ENCODE measurements around the gene SORCS3. TPM values are rescaled to one million over a fixed set of nuclear protein-coding genes. Genes with fewer than 3 reads are reported as not detected.

The SORCS3 gene
- polyA plus RNA-seq, 3 donors = not detected

DNA sequence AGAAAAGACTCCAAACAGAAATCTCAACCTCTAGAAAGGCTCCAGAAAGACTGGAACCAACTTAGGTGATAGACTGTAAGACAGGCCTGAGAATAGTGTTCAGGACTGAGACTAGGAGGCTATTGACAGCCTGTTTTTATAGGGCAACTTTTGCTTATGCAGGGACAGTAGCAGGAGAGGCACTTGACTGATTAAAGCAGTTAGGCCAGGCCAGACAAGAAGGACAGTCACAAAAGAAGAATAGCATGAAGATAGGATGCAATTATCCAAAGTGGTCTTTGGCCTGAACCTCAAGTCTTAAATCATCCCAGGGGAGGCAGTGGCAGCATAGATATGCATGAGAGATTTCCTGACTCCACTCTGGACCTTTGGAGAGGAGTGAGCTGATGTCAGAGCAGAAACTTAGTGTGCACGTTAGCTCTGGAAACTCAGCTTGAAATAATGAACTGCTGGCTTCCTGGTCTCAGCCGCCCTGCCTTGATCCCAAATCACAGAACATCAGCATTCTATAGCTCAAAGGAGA, 290.6 kb downstream of the SORCS3 start:
- H3K79me2 ChIP-seq (ENCODE audit: insufficient read depth, low read length) = no peaks in the 10 kb centered on the region
- H3K27ac Mint-ChIP-seq = no peak overlapping the region
- no peak overlapping the region for H2AFZ ChIP-seq (ENCODE audit: insufficient read depth, low read depth, low read length, poor library complexity, severe bottlenecking)
- no peak overlapping the region for H3K4me2 ChIP-seq (replicated peaks; ENCODE audit: extremely low read depth, low read length, poor library complexity, severe bottlenecking)
- intact Hi-C loops (cut with micrococcal nuclease) = no loop called here
- H3K9me3 ChIP-seq (replicated peaks in 1 of 2; ENCODE audit: control insufficient read depth in 1 of 2, insufficient read depth in 1 of 2, low read length in 2 of 2) = no peaks in the 10 kb centered on the region
- no peaks in the 10 kb centered on the region for H3K4me1 ChIP-seq (ENCODE audit: control insufficient read depth in 1 of 2, insufficient read depth in 2 of 2, low read length in 2 of 2)
- H3K4me3 Mint-ChIP-seq = no peak overlapping the region
- H3K27me3 ChIP-seq (ENCODE audit: control insufficient read depth in 2 of 2, insufficient read depth in 2 of 2, low read length in 2 of 2) = no peaks in the 10 kb centered on the region
- H3K4me3 ChIP-seq (replicated peaks in 1 of 3; ENCODE audit: low read depth in 2 of 3, low read length in 3 of 3) = no peak overlapping the region
- no peak overlapping the region for H3K27ac ChIP-seq (ENCODE audit: low read depth in 1 of 2, low read length in 2 of 2)
- no peaks in the 10 kb centered on the region for H4K20me1 ChIP-seq (ENCODE audit: insufficient read depth, low read length)
- no peaks in the 10 kb centered on the region for H3K4me1 Mint-ChIP-seq
- H3K36me3 Mint-ChIP-seq = no peaks in the 10 kb centered on the region
- no peak for DNase-seq
- H3K9me3 Mint-ChIP-seq = peaks cover 0 to 4% (median 0%) of the 10 kb centered on the region in 7 donors
- no peaks in the 10 kb centered on the region for H3K36me3 ChIP-seq (replicated peaks in 1 of 2; ENCODE audit: control insufficient read depth in 1 of 2, insufficient read depth in 2 of 2, low read length in 2 of 2)
- H3K27me3 Mint-ChIP-seq (ENCODE audit: low read depth in 3 of 3) = no peaks in the 10 kb centered on the region
- H3K9ac ChIP-seq (ENCODE audit: insufficient read depth, low read length, poor library complexity, severe bottlenecking) = no peak overlapping the region
- TF ChIP-seq, protein P1, sequence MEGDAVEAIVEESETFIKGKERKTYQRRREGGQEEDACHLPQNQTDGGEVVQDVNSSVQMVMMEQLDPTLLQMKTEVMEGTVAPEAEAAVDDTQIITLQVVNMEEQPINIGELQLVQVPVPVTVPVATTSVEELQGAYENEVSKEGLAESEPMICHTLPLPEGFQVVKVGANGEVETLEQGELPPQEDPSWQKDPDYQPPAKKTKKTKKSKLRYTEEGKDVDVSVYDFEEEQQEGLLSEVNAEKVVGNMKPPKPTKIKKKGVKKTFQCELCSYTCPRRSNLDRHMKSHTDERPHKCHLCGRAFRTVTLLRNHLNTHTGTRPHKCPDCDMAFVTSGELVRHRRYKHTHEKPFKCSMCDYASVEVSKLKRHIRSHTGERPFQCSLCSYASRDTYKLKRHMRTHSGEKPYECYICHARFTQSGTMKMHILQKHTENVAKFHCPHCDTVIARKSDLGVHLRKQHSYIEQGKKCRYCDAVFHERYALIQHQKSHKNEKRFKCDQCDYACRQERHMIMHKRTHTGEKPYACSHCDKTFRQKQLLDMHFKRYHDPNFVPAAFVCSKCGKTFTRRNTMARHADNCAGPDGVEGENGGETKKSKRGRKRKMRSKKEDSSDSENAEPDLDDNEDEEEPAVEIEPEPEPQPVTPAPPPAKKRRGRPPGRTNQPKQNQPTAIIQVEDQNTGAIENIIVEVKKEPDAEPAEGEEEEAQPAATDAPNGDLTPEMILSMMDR (IDR thresholded peaks at IDR 0.05) = no peak
- no CpG with 5 or more reads among the region's 2 CpGs for WGBS (ENCODE audit: insufficient coverage)

DNA sequence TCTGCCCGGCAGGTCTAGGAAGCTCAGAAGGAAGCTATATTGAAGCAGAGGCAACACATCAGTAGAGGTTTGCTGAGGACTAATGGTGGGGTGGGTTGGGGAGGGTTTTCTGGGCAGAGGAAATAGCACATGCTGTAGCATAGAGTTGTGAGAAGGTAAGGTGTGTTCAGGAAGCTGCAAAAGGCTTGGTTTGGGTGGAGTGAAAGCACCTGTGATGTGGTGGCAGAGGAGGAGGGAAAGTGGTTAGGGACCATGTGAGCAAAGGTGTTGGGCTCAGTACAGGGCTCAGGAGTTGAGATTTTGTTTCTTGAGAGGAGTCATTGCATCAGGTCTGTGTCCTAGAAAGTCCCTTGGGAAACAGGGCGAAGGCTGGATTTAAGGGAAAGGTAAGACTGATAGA, 294.6 kb downstream of the SORCS3 start:
- H3K27ac ChIP-seq (ENCODE audit: low read depth in 1 of 2, low read length in 2 of 2) = no peak overlapping the region
- H3K9me3 Mint-ChIP-seq = peaks cover 0 to 4% (median 0%) of the 10 kb centered on the region in 7 donors
- 69% methylated on average over 1 of the region's 2 CpGs for WGBS (ENCODE audit: insufficient coverage)
- no peak for DNase-seq
- no peak overlapping the region for H2AFZ ChIP-seq (ENCODE audit: insufficient read depth, low read depth, low read length, poor library complexity, severe bottlenecking)
- H3K27me3 Mint-ChIP-seq (ENCODE audit: low read depth in 3 of 3) = no peaks in the 10 kb centered on the region
- intact Hi-C loops (cut with micrococcal nuclease) = no loop called here
- H3K4me3 ChIP-seq (replicated peaks in 1 of 3; ENCODE audit: low read depth in 2 of 3, low read length in 3 of 3) = no peak overlapping the region
- H3K27ac Mint-ChIP-seq = no peak overlapping the region
- H3K36me3 ChIP-seq (replicated peaks in 1 of 2; ENCODE audit: control insufficient read depth in 1 of 2, insufficient read depth in 2 of 2, low read length in 2 of 2) = no peaks in the 10 kb centered on the region
- H3K4me2 ChIP-seq (replicated peaks; ENCODE audit: extremely low read depth, low read length, poor library complexity, severe bottlenecking) = no peak overlapping the region
- no peaks in the 10 kb centered on the region for H3K27me3 ChIP-seq (ENCODE audit: control insufficient read depth in 2 of 2, insufficient read depth in 2 of 2, low read length in 2 of 2)
- H3K79me2 ChIP-seq (ENCODE audit: insufficient read depth, low read length) = no peaks in the 10 kb centered on the region
- no peak overlapping the region for H3K4me3 Mint-ChIP-seq
- no peaks in the 10 kb centered on the region for H3K4me1 Mint-ChIP-seq
- H3K4me1 ChIP-seq (ENCODE audit: control insufficient read depth in 1 of 2, insufficient read depth in 2 of 2, low read length in 2 of 2) = no peaks in the 10 kb centered on the region
- no peak overlapping the region for H3K9ac ChIP-seq (ENCODE audit: insufficient read depth, low read length, poor library complexity, severe bottlenecking)
- H3K9me3 ChIP-seq (replicated peaks in 1 of 2; ENCODE audit: control insufficient read depth in 1 of 2, insufficient read depth in 1 of 2, low read length in 2 of 2) = no peaks in the 10 kb centered on the region
- no peaks in the 10 kb centered on the region for H3K36me3 Mint-ChIP-seq
- H4K20me1 ChIP-seq (ENCODE audit: insufficient read depth, low read length) = no peaks in the 10 kb centered on the region
- TF ChIP-seq, protein P1 (IDR thresholded peaks at IDR 0.05) = no peak
